ENCODE data around the gene CERS6.
A peak's percentile ranks its signal among the peaks of the same experiment; 100 is the strongest.

Gene CERS6

GRCh38 chr2:168426861-168427260 lies 29.2 kb upstream of the CERS6 start:
- TF ChIP-seq CTCF (IDR thresholded peaks at IDR 0.05; ENCODE audit: control insufficient read depth, insufficient read depth, low read depth, low read length, missing control alignments): no peak

GRCh38 chr2:168427451-168427850 lies 28.6 kb upstream of the CERS6 start:
- TF ChIP-seq CTCF (IDR thresholded peaks at IDR 0.05; ENCODE audit: control insufficient read depth, insufficient read depth, low read depth, low read length, missing control alignments): no peak
- no peak overlapping the region for H3K4me3 ChIP-seq (ENCODE audit: control insufficient read depth, low read depth, low read length)
- DNase-seq (ENCODE audit: low read depth): peak; percentile 73

More at GRCh38 chr2:168426861-168427260, 29.2 kb upstream of the CERS6 start:
- no peak for DNase-seq (ENCODE audit: low read depth)
- H3K4me3 ChIP-seq (ENCODE audit: control insufficient read depth, low read depth, low read length): no peak overlapping the region

- TF ChIP-seq CTCF (IDR thresholded peaks at IDR 0.05; ENCODE audit: control insufficient read depth, insufficient read depth, low read depth, low read length, missing control alignments): no peak
- no peak for DNase-seq (ENCODE audit: low read depth)
- no peak overlapping the region for H3K4me3 ChIP-seq (ENCODE audit: control insufficient read depth, low read depth, low read length)
These were observed 27.6 kb upstream of the CERS6 start for GRCh38 chr2:168428431-168428830.

GRCh38 chr2:168429988-168430387 lies 26.1 kb upstream of the CERS6 start:
- DNase-seq (ENCODE audit: low read depth): no peak
- no peak for TF ChIP-seq CTCF (IDR thresholded peaks at IDR 0.05; ENCODE audit: control insufficient read depth, insufficient read depth, low read depth, low read length, missing control alignments)
- H3K4me3 ChIP-seq (ENCODE audit: control insufficient read depth, low read depth, low read length): no peak overlapping the region

GRCh38 chr2:168430431-168430830 lies 25.6 kb upstream of the CERS6 start:
- no peak overlapping the region for H3K4me3 ChIP-seq (ENCODE audit: control insufficient read depth, low read depth, low read length)
- TF ChIP-seq CTCF (IDR thresholded peaks at IDR 0.05; ENCODE audit: control insufficient read depth, insufficient read depth, low read depth, low read length, missing control alignments): no peak
- peak; percentile 20 for DNase-seq (ENCODE audit: low read depth)

- DNase-seq (ENCODE audit: low read depth): no peak
- no peak overlapping the region for H3K4me3 ChIP-seq (ENCODE audit: control insufficient read depth, low read depth, low read length)
- no peak for TF ChIP-seq CTCF (IDR thresholded peaks at IDR 0.05; ENCODE audit: control insufficient read depth, insufficient read depth, low read depth, low read length, missing control alignments)
These were observed 24.6 kb upstream of the CERS6 start for GRCh38 chr2:168431301-168432024.
